ENCODE results near the gene ESRRG.

ESRRG gene

GRCh38 chr1:216627252-216627651 lies 96.0 kb downstream of the ESRRG start:
- DNase-seq (ENCODE audit: low read depth) = no peak

GRCh38 chr1:216626394-216627067 lies 96.7 kb downstream of the ESRRG start:
- no peak for DNase-seq (ENCODE audit: low read depth)

DNA sequence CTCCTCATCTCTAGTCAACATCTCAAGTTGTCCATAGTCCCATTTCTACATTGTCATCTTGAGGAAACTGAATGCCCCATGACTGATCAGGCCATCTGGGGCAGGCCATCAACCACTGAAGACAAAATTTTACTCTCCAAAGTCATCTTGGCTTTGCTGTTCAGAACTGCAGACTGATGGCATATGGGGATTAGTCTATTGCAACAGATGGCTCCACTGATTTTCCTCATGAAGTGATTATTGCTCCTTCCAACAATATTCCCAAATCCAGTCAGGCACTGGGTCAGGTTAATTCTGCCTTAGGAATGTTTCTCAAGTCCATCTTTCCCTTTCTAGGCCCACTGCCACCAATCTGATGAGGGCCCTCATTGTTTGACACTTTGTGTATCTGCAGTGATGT lies 101.7 kb downstream of the ESRRG start:
- no peak for DNase-seq (ENCODE audit: low read depth)

- no peak for DNase-seq (ENCODE audit: low read depth)
Observed at GRCh38 chr1:216617081-216617875, 106.0 kb downstream of the ESRRG start.

- DNase-seq (ENCODE audit: low read depth) = no peak
Observed at GRCh38 chr1:216616425-216616824, 106.8 kb downstream of the ESRRG start.

GRCh38 chr1:216614011-216614934 lies 109.0 kb downstream of the ESRRG start:
- DNase-seq (ENCODE audit: low read depth) = no peak

DNA sequence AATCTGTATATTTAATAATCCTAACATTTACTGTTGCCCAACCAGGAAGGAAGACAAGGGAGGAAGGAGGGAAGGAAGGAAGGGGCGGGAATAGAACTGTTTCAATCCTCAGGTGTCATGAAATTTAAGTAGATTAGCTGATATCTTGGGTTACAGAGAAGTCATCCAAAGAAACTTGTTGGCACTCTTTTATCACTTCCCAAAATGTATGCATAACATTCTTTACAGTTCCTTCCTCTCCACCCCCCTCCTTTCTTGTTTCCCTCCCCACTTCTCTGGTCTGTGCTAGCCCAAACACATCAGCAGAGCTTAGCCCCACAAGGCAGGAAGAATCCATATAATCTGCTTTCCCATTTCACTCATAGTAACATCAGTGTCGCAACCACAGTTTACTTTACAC lies 110.9 kb downstream of the ESRRG start:
- no peak for DNase-seq (ENCODE audit: low read depth)

GRCh38 chr1:216607067-216607697 lies 116.0 kb downstream of the ESRRG start:
- DNase-seq (ENCODE audit: low read depth) = no peak

- DNase-seq (ENCODE audit: low read depth) = no peak
Observed at GRCh38 chr1:216606047-216606637, 117.1 kb downstream of the ESRRG start.

- DNase-seq (ENCODE audit: low read depth) = no peak
Observed at GRCh38 chr1:216604771-216605170, 118.5 kb downstream of the ESRRG start.

DNA sequence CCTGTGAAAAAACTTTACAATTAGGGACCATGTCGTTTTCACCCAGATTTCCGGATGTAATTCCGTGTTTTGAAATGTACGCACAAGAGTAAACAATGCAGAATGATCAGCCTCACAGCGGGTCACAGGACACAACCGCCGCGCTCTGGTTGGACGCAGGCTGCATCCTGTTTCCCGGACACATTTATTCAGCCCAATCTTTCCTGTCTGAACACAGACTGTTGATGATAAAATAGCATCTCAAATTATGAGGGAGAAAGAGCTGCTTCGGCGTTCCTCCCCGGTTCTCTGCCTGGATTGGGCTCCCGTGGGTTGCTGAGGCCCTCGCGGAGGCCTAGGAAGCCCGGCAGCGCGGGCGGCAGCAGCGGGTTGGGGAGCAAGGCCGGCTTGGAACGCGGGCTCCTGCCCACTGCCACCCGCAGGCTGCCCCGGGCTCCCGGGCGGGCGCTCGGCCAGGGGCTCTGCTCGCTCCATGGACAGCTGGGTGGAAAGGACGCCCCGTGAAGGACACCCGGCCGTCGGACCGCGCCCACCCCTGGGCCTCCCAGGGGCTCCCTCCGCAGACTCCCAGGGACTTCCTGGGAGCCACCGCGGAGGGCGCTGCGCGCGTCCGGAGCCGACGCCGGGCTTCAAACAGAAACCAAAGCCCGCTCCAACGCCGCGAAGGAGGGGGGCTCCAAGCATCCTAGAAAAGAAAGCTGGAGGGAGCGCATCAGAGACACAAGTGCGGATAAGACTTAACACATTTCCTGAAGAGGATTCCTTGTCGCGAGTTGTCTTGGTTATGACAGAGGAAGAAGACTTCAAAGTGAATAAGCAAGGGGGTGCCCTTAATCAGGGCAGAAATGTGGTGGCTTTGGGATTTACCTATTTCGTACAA lies 122.3 kb downstream of the ESRRG start:
- no peak for DNase-seq (ENCODE audit: low read depth)

DNA sequence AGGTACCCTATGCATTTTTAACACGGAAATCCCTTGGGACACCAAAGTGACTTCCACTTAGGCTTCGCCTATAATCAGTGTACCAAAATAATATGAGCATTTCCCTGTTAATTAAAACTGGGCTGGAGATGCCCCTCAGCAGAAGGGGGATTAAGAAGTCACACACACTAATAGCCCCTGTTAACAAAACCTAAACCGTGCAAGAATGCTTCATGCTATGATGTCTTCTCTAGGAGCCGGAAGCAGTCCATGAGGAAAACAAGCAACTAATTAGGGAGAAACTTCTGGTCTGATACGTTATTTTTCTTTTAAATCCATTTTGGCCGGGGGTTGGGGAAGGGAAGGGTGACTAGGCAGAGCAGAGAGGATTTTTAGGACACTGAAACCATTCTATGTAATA lies 123.4 kb downstream of the ESRRG start:
- DNase-seq (ENCODE audit: low read depth) = no peak

- DNase-seq (ENCODE audit: low read depth) = no peak
Observed at GRCh38 chr1:216598448-216598847, 124.8 kb downstream of the ESRRG start.

DNA sequence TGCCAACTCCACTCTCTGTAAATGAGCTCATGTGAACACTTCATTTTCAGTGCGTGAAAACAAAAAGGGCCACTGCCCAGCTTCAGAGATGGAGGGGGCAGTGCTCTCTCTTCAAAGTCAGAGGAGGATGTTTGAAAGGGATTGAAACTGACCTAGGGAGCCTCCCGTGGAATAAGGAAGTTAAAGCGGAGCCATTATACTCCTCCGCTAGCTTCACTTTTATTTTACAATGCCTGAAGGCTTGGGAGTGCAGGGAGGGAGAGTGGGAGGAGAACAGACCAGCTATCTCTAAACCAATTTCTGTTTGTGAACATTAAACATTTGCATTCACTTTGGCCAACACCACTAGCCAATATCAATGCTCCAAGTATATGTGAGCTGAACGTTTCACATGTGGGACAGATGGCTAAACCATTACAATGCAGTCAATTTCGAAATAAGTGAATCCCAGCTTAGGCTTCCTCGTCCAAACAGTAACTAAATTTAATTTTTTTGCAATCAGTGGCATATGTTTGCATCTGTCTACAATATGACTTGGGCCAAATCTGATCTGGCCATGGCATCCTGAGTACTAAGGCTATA lies 126.9 kb downstream of the ESRRG start:
- DNase-seq (ENCODE audit: low read depth) = no peak

DNA sequence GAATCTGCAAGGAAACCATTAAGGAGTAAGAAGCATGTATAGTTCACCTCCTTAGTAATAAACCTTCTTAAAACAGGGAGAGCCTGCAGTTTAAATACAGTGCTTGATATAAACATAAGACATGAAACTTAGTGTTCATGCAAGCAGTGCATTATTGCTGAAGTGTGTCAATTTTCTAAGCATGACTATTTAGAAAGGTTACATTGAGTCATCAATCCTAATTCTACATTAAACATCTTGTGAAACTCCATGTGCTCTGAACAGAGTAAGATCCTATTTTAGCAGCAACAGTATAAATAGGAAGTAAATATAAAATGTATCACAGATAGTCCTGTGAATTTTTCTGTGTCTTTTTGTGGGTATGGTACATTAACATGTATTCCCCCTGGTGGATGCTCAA lies 135.5 kb downstream of the ESRRG start:
- no peak for DNase-seq (ENCODE audit: low read depth)

- DNase-seq (ENCODE audit: low read depth) = no peak
Observed at GRCh38 chr1:216582151-216582550, 141.1 kb downstream of the ESRRG start.

- no peak for DNase-seq (ENCODE audit: low read depth)
Observed at GRCh38 chr1:216580538-216581057, 142.6 kb downstream of the ESRRG start.

- no peak for DNase-seq (ENCODE audit: low read depth)
Observed at GRCh38 chr1:216576234-216576937, 146.8 kb downstream of the ESRRG start.

DNA sequence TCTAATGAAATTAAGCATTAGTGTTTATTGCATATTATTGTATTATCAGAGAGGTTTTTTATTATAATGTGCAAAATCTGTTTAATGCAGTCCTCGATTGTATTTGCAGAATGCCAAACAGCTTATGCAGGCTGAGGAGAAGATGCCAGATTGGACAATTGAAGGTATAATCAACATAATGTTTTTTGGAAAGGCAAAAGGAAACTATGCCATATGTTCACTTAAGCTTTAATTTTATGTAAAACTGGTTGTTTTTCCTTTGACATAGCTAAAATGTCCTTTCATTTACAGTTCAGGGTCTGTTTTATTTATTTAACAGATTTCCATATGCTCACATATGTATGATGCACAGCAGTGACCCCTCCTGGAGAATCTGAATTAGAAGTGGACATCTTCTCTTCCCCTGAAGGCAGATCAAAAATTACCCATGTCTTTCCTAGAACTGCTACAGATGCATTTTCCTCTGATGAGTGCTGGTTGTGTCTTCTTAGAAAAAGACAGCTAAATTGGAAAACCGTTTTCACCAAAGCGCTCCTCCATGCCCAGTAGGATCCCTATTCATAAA lies 156.5 kb downstream of the ESRRG start:
- no peak for DNase-seq (ENCODE audit: low read depth)
